ENCODE data around the gene CNIH4.
"Not testable (repeated sequence)": the region's sequence is repeated elsewhere in the genome, so short reads cannot be mapped to it uniquely, and the experiment has no call there.

CNIH4 gene

DNA sequence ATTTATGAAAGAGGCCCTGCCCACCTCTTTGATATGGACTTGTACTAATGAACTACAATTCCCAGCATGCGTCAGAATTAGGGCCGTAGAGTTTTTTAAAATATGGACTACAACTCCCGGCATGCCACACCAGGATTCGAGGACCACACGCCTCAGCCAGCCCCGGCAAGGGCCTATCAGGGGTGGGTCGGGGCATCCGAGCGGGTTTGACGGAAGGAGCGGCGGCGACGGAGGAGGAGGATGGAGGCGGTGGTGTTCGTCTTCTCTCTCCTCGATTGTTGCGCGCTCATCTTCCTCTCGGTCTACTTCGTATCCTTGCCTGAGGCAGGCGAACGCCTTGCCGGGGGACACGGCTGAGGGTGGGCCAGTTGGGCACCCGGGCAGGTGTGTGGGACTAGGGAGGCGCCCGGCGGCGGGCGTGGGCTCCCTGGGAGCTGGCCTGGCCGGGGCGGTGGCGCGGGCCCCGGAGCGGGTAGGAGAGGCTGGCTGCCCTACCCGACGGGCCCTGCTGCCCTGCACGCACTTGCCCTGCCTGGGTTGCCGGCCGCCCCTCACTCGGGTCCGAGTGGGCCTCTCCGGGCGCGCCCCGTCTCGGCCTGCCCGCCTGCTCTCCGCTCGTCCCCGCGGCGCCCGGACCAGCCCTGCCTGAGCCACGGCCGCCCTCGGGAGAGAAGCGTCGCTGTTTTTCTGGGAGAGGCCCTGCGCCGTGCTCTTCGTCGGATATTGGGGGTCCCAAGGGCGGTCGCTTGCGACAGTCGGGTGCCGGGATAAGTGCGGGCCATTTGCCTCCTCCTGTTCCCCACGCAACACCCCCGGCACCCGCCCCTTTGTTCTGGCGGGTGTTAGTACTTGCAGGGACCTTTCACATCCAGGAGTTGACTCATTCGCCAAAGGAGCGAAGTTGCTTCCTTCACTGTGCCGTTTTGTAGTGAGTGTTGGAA, at the start of gene CNIH4:
TSS of gene CNIH4 (plus strand) at position 195 of the 941 bp plus-strand sequence. CDS start at position 241, 46 bp downstream.
- DNase-seq = peak; percentile 82 to 94 (median 90)

DNA sequence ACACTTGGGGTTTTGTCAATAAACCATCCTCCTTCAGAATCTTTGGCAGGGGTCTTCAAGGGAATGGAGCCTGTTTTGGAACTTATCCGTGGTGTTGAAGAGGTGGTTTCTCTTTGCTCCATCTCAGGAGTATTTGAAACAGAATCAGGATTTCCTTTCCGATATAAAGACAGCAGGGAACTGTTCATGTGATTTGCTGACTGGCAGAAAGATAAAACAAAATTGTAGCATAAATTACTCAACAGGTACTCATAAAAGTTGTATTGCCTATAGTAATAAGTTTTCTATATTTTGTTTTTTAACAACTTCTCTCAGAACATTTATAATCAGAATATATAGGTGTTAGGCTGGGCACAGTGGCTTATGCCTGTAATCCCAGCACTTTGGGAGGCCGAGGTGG, 48.6 kb upstream of the CNIH4 start:
- no peak for DNase-seq

DNA sequence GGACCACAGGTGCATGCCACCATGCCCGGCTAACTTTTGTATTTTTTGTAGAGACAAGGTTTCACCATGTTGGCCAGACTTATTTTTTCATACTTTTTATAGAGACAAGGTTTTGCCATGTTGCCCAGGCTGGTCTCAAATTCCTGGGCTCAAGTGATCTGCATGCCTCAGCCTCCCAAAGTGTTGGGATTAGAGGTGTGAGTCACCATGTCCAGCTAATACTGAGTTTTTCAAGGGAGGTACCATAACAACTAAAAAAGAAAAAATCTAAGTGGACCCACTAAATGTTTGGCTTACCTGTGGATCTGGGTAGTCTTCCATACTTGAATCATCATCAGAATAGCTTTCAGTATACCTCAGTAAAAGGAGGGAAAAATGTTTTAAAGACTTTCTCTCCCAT, 45.2 kb upstream of the CNIH4 start:
- DNase-seq = not testable (repeated sequence)

DNA sequence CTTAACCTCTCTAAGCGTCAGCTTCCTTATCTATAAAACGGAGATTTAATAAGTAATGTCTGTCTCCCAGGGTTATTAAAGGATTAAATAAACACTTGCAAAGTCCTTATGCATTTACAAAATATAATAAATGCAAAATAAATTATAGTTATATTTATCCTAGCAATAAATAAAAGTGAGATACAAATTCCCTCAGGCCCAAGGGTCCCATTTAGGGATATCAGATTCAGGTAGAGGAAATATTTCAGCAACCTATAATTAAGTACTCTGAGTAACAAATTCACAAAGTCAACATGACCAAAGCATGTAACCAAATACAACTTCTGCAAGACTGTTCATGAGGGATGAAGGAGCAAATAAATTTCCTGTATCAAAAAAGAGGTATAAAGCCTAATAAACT, 44.7 kb upstream of the CNIH4 start:
- no peak for DNase-seq

DNA sequence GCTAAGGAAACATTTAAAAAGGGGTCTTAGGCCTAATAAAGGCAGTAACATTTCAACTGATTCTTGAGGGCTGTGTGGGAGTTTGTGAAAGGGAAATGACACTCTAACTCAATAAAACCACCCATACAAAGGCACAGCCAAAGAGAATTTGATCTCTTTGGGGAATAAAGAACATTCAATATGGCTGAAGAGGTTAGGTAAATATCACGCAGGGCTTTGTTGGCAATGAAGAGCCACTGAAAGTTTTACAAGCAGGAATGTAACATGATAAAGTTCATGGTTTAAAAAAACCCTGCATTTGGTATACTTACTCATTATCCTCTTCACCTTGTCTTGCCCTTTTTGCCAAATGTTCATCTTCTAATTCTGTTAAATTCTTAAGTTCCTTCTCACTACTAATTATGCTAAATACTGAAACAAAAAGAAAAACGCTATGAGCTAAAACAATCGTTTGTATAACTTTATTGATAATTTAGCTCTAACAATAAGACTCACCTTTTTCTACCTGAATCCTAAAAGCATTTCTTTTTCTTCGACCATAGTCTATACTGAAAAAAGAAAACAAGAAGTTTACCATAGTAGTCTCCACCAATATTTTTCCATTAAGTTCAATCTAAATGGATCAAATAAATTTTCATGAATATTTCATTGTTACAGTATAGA, 39.2 kb upstream of the CNIH4 start:
- DNase-seq = no peak

DNA sequence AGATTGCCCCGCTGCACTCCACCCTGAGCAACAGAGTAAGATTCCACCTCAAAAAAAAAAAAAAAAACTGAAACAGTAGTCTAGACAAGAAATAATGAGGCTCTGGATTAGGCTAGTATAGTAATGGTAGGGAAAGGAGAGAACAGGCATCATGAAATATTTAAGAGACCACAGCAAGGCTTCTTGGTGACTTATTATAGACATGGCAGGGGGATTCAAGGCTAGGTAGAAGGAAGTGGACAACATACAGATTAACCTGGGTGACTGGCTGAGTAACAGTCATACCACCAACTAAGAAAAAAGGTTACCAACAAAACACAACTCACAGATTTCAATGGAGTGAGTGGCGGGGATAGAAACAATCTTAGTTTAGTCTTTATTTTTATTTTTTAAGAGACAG, 35.0 kb upstream of the CNIH4 start:
- no peak for DNase-seq

DNA sequence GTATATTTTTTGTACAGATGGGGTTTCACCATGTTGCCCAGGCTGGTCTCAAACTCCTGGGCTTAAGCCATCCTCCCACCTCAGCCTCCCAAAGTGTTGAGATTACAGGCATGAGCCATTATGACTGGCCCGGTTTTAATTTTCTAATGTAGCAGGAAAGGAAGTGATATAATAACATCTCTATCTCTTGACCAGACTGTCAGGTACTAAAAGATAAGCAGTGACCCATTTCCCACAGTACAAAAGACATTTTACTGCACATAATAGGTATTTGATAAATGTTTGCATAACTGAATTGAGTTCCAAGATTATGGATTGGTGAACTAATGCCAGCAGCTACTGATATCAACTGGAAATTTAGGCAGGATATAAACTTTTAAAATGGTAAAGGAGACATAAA, 30.7 kb upstream of the CNIH4 start:
- DNase-seq = no peak

DNA sequence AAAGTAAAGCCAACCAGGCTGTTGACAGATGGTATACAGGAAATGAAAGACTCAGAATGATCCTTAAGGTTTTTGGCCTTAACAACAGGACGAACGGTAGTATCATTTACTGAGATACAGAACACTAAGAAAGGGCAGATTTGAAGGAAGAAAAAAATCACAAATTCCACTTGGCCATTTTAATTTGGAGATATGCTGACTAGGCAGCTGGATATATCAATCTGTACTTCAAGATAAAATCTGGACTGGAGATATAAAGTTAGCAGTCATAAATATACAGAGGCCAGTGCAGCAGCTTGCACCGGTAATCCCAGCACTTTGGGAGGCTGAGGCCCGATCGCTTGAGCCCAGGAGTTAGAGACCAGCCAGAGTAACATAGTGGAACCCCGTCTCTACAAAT, 28.0 kb upstream of the CNIH4 start:
- no peak for DNase-seq

DNA sequence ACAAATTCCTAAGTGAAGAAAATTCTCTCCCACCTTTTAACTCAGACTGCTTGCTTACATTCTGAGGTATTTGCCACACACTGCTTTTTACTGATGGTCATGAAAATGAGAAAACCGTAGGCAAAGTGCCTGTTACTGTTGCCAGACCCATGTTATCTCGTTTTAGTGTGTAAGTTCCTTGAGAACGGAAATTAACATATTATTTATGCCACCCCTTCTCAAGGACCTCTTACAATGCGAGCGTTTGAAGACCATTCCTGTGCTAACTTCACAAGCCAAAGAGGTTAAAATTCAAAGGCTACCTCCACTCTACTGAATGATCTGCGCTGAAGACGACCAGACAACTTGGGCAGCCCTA, 27.2 kb upstream of the CNIH4 start:
- DNase-seq = no peak

DNA sequence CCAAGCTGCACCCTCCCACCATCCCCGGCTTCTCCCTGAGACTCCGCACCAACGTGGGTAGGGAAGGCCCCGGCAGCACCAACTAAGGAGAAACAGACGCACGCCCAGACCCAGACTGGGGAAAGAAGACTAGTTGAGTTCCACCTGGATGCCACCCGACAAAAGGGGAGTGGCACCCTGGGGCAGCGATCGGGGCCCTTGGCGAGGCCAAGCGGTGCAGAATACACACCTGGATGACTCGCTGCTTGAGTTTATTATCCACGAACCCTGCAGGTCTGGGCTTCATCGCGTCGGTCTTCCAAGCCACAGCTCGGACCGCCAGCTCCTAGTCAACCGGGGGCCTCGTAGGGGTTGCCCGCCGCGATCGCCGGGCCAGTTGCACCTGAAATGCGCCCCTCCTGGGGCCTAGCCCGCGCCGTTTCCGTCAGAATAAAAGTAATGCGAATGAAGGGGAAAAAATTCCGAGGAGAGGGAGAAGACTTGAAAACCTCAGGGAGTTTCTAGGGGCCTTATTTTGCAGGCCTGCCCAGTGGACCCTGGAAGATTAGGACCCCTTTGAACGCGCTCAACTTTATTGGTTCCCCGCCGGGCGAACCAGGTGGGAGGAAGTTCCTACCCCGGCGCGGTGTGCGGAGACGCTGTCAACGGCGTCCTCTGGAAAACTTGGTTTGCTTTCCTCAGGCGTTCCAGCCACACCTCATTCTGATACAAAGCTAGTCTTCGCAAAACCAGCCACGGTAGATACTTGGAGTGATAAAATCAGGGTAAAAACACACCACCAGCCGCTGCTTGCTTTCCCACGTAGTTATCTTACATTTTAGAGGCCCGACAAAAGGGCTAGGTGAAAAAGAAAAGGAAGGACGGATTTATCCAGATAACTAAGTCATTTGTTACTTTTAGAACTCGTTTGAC, 26.6 kb upstream of the CNIH4 start, which contains the start of gene NVL:
TSS of gene NVL (minus strand) at position 331 of the 912 bp plus-strand sequence. CDS start at position 286, 45 bp downstream.
- DNase-seq = peak; percentile 59 to 88 (median 79)

DNA sequence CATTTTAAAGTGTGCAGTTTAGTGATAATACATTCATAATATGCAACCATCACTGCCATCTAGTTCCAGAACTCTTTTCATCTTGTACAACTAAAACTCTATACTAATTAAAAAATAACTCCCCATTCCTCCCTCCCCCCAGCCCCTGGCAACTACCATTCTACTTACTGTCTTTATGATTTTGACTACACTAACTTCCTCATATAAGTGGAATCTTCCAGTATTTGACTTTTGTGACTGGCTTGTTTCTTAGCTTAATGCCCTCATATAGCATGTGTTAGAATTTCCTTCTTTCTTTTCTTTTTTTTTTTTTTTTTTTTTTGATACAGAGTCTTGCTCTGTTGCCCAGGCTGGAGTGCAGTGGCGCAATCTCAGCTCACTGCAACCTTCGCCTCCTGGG, 25.4 kb upstream of the CNIH4 start:
- DNase-seq = no peak

DNA sequence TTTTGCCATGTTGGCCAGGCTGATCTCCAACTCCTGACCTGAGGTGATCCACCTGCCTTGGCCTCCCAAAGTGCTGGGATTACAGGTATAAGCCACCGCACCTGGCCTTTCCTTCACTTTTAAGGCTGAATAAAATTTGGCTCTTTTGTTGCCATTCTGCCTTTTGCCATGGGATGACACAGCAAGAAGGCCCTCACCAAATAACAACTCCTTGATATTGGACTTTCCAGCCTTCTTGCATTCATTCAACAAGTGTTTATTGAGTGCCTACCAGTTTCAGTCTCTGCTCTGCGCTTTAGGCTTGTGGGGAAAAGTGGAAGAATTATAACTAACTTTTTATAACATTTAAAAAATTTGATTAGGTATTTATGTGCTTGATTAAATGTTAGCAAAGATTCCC, 24.9 kb upstream of the CNIH4 start:
- no peak for DNase-seq

DNA sequence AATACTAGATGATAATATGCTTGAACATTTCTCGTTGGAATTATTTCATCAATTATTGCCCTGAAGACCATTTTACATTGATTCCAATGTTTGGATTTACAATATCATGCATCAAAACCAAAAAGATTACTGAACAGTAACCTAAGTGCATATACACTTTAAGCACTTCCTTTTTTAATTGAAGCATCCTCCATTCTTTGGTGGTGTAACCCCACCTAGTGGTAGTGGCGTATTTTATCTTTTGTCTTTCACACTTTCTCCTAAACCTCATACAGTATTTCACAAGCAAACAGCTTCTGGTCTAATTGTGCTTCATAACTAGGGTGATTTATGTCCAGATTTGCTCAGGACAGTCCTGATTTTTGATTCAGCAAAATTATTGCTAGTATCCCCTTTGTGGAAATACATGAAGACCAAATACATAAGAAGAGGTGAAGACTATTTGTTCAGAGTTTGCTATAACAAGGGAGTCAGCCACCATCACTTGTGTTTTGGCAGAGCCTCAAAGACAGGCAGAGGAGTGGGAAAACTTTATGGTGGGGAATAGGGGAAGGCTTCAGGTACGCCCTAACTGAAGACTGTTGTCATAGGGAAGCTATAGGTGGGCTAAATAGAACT, 23.3 kb upstream of the CNIH4 start:
- peak in 3 of 6 experiments; percentile 24 to 72 (median 69) for DNase-seq

DNA sequence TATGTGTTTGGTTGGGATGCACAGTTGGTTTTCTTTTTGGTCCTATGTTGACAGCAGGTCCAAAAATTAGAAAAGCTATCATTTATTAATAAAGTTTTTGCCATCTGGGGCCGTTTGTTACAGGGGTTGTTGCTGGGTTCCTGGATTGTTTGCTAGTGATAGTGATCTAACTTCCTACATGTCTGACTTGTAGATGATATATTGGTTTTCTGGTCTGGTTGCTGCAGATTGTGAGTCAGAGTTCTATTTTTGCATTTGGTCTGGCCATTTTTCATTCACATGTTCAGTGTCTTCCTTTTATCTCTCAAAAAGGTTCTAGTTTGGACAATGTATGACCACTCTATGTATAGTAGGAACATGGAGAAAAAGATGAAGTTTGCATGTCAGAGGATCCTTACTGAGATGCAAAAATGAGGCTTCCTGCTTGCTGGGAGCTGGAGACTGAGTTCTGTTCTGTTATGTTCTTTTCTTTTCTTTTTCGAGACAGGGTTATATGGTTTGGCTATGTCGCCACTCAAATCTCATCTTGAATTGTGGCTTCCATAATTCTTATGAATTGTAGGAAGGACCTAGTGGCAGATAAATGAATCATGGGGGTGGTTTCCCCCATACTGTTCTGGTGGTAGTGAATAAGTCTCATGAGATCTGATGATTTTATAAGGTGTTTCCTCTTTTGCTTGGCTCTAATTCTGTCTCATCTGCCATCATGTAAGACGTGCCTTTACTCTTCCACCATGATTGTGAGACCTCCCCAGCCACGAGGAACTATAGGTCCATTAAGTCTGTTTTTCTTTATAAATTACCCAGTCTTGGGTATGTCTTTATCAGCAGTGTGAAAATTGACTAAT, 22.5 kb upstream of the CNIH4 start:
- DNase-seq = no peak

DNA sequence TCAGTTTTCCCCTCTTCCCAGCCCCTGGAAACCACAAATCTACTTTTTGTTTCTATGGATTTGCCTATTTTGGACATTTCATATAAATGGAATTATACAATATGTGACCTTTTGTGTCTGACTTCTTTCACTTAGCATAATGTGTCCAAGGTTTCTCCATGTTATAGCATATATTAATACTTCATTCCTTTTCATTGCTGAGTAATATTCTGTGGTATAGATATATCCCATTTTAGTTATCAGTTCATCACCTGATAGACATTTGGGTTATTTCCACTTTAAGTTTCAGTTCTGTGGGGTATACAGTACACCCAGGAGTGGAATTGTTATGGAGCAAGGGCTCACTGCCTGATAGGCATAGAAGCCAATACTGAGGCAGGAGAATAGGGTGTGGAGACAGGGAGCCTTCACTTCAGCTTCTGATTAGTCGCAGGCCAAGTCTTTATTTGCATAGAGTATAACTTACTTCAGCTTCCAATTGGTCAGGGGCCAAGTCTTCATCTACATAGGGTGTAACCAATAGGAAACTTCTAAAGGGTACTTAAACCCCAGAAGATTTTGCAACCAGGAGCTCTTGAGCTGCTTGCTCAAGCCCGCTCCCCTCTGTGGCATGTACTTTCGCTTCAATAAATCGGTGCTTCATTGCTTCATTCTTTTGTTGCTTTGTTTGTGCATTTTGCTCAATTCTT, 18.4 kb upstream of the CNIH4 start:
- DNase-seq = no peak

DNA sequence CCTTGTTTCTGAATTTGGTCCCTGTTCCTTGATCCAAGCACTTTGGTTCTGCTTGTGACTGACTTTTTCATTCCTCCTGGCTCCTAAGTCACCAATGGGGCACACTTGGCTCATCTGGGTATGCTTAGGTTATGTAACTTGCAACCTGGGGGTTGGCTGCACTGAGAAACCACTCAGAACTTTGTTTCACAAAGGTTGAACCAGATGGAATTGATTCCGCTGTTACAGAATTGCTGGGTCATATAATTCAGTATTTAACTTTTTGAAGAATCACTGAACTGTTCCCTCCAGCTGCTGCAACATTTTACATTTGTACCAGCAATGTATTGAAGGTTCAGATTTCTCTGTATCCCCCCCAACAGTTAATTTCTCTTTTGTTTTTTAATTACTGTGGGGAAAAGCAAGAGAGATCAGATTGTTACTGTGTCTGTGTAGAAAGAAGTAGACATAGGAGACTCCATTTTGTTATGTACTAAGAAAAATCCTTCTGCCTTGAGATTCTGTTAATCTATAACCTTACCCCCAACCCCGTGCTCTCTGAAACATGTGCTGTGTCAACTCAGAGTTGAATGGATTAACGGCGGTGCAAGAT, 17.1 kb upstream of the CNIH4 start:
- no peak for DNase-seq

DNA sequence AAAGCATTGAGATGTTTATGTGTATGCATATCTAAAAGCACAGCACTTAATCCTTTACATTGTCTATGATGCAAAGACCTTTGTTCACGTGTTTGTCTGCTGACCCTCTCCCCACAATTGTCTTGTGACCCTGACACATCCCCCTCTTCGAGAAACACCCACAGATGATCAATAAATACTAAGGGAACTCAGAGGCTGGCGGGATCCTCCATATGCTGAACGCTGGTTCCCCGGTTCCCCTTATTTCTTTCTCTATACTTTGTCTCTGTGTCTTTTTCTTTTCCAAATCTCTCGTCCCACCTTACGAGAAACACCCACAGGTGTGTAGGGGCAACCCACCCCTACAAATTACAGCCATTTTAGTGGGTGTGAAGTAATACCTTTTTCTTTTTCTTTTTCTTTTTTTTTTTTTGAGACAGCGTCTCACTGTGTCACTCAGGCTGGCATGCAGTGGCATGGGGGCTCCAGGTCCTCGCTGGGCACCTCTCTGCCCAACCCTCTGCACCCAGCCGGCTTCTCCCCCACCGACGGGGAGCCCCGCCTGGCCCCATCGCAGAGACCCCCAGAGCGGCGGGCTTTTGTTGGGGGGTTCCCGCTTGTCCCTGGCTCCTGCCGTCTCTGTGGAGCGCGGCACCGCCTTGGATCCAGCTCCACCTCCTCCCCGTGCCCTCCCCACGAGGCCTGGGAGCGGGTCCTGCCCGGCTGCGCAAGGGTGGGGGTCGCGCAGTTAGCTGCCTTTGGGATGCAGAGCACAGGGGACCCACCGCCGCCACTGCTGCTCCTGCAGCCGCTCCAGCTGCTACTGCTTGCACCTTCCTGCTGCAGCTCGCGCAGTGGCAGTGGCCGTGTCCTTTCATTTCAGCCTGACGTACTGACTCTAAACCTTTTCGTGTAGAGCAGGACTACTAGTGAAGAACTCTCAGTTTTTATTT, 16.0 kb upstream of the CNIH4 start:
- peak in 5 of 6 experiments; percentile 7 to 41 (median 26) for DNase-seq

DNA sequence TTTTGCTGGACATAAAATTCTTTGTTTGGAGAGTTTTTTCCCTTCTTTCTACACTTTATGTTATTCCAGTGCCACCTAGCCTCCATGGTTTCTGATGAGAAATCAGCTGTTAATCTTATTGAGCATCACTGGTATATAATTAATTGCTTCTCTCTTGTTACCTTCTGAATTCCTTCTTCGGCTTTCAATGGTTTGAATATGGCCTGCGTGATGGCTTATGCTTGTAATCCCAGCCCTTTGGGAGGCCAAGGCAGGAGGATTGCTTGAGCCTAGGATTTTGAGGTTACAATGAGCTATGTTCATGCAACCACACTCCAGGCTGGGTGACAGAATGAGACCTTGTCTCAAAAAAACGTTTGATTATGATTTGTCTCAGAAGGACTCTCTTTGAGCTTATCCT, 13.0 kb upstream of the CNIH4 start:
- DNase-seq = peak in 2 of 6 experiments; percentile 7 to 13

DNA sequence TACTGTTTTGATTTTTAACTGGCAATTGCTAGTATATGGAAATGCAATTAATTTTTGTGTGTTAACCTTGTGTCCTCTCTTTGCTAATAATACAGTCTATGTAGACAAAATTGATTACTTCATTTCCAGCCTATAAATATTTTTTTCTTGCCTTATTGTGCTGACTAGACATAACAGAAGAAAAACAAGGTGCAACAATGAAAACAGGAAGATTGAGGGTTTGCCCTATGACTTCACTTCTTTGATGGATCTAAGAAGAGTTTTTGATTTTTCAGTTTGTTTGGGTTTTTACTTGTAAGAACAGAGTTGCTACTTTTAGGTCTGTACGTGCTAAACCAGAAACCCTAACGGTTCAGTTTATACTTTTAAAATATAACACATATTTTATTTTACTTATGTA, 8.5 kb upstream of the CNIH4 start:
- peak in 3 of 6 experiments; percentile 23 to 43 (median 34) for DNase-seq
